Prostate gland (tissue), 2 donors: ENCODE results near the gene TUSC7.

ENCODE experiments used
- POLR2A ChIP-seq: fragments of 450-650 bp; IDR thresholded peaks from one replicate; pipeline ENCODE4 v1.6.1; 2016; ENCODE audit warnings: antibody characterized with exemption, mild to moderate bottlenecking
- TF ChIP-seq, protein P1 (sequence below), 4 experiments: fragments of 200-600 bp in 2 of 4; fragments of 450-650 bp in 2 of 4; sonication (generic) in 2 of 4; IDR thresholded peaks; 1 replicate in 3 of 4; 2 replicates in 1 of 4; pipeline ENCODE4 v1.5.1; 2016 to 2019; ENCODE audit warnings: antibody characterized with exemption in 4 of 4, mild to moderate bottlenecking in 2 of 4, moderate library complexity in 2 of 4

DNA sequence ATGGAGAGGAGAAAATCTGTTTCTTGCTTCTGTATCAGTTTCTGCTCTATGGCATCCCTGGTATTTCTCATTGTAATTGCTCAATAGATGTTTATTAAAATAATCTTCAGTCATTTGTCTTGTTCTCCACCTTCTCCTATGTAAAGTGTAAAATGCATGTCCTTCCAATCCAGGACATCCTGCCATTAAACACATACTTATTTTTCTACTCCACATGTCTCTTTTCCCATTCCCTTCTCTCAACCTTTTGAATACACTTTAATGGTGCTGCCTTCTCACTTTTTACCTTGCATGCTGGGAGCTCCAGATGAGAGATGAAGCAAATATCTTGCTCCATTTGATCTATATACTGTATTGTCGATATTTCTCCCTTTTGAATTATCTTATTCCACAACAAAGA is 49.7 kb downstream of the TUSC7 start:
- TF ChIP-seq, protein P1, sequence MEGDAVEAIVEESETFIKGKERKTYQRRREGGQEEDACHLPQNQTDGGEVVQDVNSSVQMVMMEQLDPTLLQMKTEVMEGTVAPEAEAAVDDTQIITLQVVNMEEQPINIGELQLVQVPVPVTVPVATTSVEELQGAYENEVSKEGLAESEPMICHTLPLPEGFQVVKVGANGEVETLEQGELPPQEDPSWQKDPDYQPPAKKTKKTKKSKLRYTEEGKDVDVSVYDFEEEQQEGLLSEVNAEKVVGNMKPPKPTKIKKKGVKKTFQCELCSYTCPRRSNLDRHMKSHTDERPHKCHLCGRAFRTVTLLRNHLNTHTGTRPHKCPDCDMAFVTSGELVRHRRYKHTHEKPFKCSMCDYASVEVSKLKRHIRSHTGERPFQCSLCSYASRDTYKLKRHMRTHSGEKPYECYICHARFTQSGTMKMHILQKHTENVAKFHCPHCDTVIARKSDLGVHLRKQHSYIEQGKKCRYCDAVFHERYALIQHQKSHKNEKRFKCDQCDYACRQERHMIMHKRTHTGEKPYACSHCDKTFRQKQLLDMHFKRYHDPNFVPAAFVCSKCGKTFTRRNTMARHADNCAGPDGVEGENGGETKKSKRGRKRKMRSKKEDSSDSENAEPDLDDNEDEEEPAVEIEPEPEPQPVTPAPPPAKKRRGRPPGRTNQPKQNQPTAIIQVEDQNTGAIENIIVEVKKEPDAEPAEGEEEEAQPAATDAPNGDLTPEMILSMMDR (IDR thresholded peaks at IDR 0.05), result no peak
- no peak for TF ChIP-seq POLR2A
